ENCODE data around the gene CHST7.

- TF ChIP-seq POLR2A (IDR thresholded peaks at IDR 0.05; ENCODE audit: low read depth, low read length), result no peak
- TF ChIP-seq TAF1 (IDR thresholded peaks at IDR 0.05; ENCODE audit: borderline replicate concordance, low read depth, low read length), result no peak
- TF ChIP-seq ATF3 (IDR thresholded peaks at IDR 0.05; ENCODE audit: borderline replicate concordance, extremely low read depth, low read depth, low read length), result no peak
- TF ChIP-seq EZH2 (IDR thresholded peaks at IDR 0.05; ENCODE audit: borderline replicate concordance, control insufficient read depth, low read depth, low read length), result no peak
- no peak for TF ChIP-seq CTCF (IDR thresholded peaks at IDR 0.05 in 2 of 3, conservative IDR thresholded peaks at IDR 0.05 in 1 of 3; ENCODE audit: control insufficient read depth in 2 of 3, extremely low read depth in 1 of 3, insufficient read depth in 1 of 3, low read depth in 3 of 3, low read length in 3 of 3)
- no peak for TF ChIP-seq CREM (IDR thresholded peaks at IDR 0.05; ENCODE audit: low read depth)
- TF ChIP-seq USF1 (IDR thresholded peaks at IDR 0.05; ENCODE audit: borderline replicate concordance, extremely low read length, insufficient read depth, low read depth, low read length), result no peak
- no peak for TF ChIP-seq SPI1 (IDR thresholded peaks at IDR 0.05; ENCODE audit: borderline replicate concordance, insufficient read depth, low read depth, low read length)
- TF ChIP-seq BCL3 (IDR thresholded peaks at IDR 0.05; ENCODE audit: borderline replicate concordance, insufficient read depth, low read depth, low read length, poor library complexity, severe bottlenecking), result no peak
- TF ChIP-seq EED (IDR thresholded peaks at IDR 0.05; ENCODE audit: low read depth), result no peak
Measured at GRCh38 chrX:46531442-46531841, 42.1 kb upstream of the CHST7 start.

Data from GM12878 (cell line).